Rectal smooth muscle tissue (tissue), 1 donor: ENCODE results near the gene ZFYVE26.
"Not testable (repeated sequence)": the region's sequence is repeated elsewhere in the genome, so short reads cannot be mapped to it uniquely, and the experiment has no call there.

Source experiments
- H3K27ac ChIP-seq: one replicate; pipeline ENCODE4 v1.7.0; 2013; ENCODE audit warnings: low read depth, low read length, inconsistent platforms
- H3K27me3 ChIP-seq: one replicate; pipeline ENCODE4 v1.7.0; 2013; ENCODE audit warnings: low read length; ENCODE audit not compliant: control insufficient read depth, insufficient read depth
- H3K36me3 ChIP-seq: one replicate; pipeline ENCODE4 v1.7.0; 2013; ENCODE audit warnings: low read length; ENCODE audit not compliant: control insufficient read depth, insufficient read depth
- H3K4me1 ChIP-seq: one replicate; pipeline ENCODE4 v1.7.0; 2013; ENCODE audit warnings: low read length; ENCODE audit not compliant: control insufficient read depth, insufficient read depth
- H3K4me3 ChIP-seq: one replicate; pipeline ENCODE4 v1.7.0; 2013; ENCODE audit warnings: low read length
- H3K9ac ChIP-seq: one replicate; pipeline ENCODE4 v1.7.0; 2013; ENCODE audit warnings: low read length

The ZFYVE26 gene

GRCh38 chr14:67734675-67735074 lies 81.7 kb downstream of the ZFYVE26 start:
- Histone ChIP-seq H3K9ac (no peak overlapping the region), H3K36me3 (no peaks in the 10 kb centered on the region), H3K4me1 (no peaks in the 10 kb centered on the region), H3K4me3 (no peak overlapping the region), H3K27me3 (no peaks in the 10 kb centered on the region), H3K27ac (no peak overlapping the region)

- H3K4me3 ChIP-seq, result no peak overlapping the region
- H3K36me3 ChIP-seq, result no peaks in the 10 kb centered on the region
- no peak overlapping the region for H3K9ac ChIP-seq
- no peak overlapping the region for H3K27ac ChIP-seq
- H3K27me3 ChIP-seq, result no peaks in the 10 kb centered on the region
- no peaks in the 10 kb centered on the region for H3K4me1 ChIP-seq
Measured at GRCh38 chr14:67733616-67734015, 82.8 kb downstream of the ZFYVE26 start.

GRCh38 chr14:67729072-67729885 lies 87.1 kb downstream of the ZFYVE26 start:
- Histone ChIP-seq H3K27me3 (no peaks in the 10 kb centered on the region), H3K4me1 (no peaks in the 10 kb centered on the region), H3K27ac (no peak overlapping the region), H3K9ac (no peak overlapping the region), H3K36me3 (no peaks in the 10 kb centered on the region), H3K4me3 (no peak overlapping the region)

- Histone ChIP-seq H3K4me1 (no peaks in the 10 kb centered on the region), H3K27me3 (no peaks in the 10 kb centered on the region), H3K27ac (no peak overlapping the region)
Measured at GRCh38 chr14:67728258-67728657, 88.1 kb downstream of the ZFYVE26 start.

GRCh38 chr14:67727361-67727760 lies 89.0 kb downstream of the ZFYVE26 start:
- Histone ChIP-seq H3K9ac (no peak overlapping the region), H3K4me1 (no peaks in the 10 kb centered on the region), H3K36me3 (no peaks in the 10 kb centered on the region), H3K27ac (no peak overlapping the region), H3K27me3 (no peaks in the 10 kb centered on the region), H3K4me3 (no peak overlapping the region)

More at GRCh38 chr14:67728258-67728657, 88.1 kb downstream of the ZFYVE26 start:
- no peak overlapping the region for H3K9ac ChIP-seq
- no peaks in the 10 kb centered on the region for H3K36me3 ChIP-seq
- H3K4me3 ChIP-seq, result no peak overlapping the region

- Histone ChIP-seq H3K4me3 (no peak overlapping the region), H3K27me3 (no peaks in the 10 kb centered on the region), H3K4me1 (no peaks in the 10 kb centered on the region), H3K9ac (no peak overlapping the region), H3K27ac (no peak overlapping the region), H3K36me3 (no peaks in the 10 kb centered on the region)
Measured at GRCh38 chr14:67725171-67725570, 91.2 kb downstream of the ZFYVE26 start.

- Histone ChIP-seq H3K4me1 (no peaks in the 10 kb centered on the region), H3K27ac (no peak overlapping the region), H3K9ac (no peak overlapping the region), H3K4me3 (no peak overlapping the region), H3K36me3 (no peaks in the 10 kb centered on the region), H3K27me3 (no peaks in the 10 kb centered on the region)
Measured at GRCh38 chr14:67722293-67722692, 94.1 kb downstream of the ZFYVE26 start.

GRCh38 chr14:67721875-67722274 lies 94.5 kb downstream of the ZFYVE26 start:
- H3K27me3 ChIP-seq, result no peaks in the 10 kb centered on the region
- H3K36me3 ChIP-seq, result no peaks in the 10 kb centered on the region
- H3K9ac ChIP-seq, result no peak overlapping the region
- H3K4me3 ChIP-seq, result no peak overlapping the region
- H3K4me1 ChIP-seq, result no peaks in the 10 kb centered on the region
- no peak overlapping the region for H3K27ac ChIP-seq

- H3K27ac ChIP-seq, result no peak overlapping the region
- no peaks in the 10 kb centered on the region for H3K4me1 ChIP-seq
- no peaks in the 10 kb centered on the region for H3K27me3 ChIP-seq
- no peaks in the 10 kb centered on the region for H3K36me3 ChIP-seq
- H3K9ac ChIP-seq, result no peak overlapping the region
- H3K4me3 ChIP-seq, result no peak overlapping the region
Measured at GRCh38 chr14:67719866-67720265, 96.5 kb downstream of the ZFYVE26 start.

- not testable (repeated sequence) for H3K9ac ChIP-seq, H3K27ac ChIP-seq, H3K4me1 ChIP-seq, H3K36me3 ChIP-seq, H3K27me3 ChIP-seq, H3K4me3 ChIP-seq
Measured at GRCh38 chr14:67719385-67719784, 97.0 kb downstream of the ZFYVE26 start.

GRCh38 chr14:67718265-67718664 lies 98.1 kb downstream of the ZFYVE26 start:
- Histone ChIP-seq H3K9ac (no peak overlapping the region), H3K4me3 (no peak overlapping the region), H3K4me1 (no peaks in the 10 kb centered on the region), H3K36me3 (no peaks in the 10 kb centered on the region), H3K27me3 (no peaks in the 10 kb centered on the region), H3K27ac (no peak overlapping the region)

- Histone ChIP-seq H3K27ac (no peak overlapping the region), H3K9ac (no peak overlapping the region), H3K36me3 (no peaks in the 10 kb centered on the region), H3K4me3 (no peak overlapping the region), H3K27me3 (no peaks in the 10 kb centered on the region), H3K4me1 (no peaks in the 10 kb centered on the region)
Measured at GRCh38 chr14:67717048-67717447, 99.3 kb downstream of the ZFYVE26 start.

GRCh38 chr14:67710209-67710608 lies 106.2 kb downstream of the ZFYVE26 start:
- H3K4me3 ChIP-seq, result no peak overlapping the region
- no peak overlapping the region for H3K9ac ChIP-seq
- H3K36me3 ChIP-seq, result no peaks in the 10 kb centered on the region
- H3K27ac ChIP-seq, result no peak overlapping the region
- H3K27me3 ChIP-seq, result no peaks in the 10 kb centered on the region
- H3K4me1 ChIP-seq, result no peaks in the 10 kb centered on the region
